ENCODE data around the gene SPATA13.

Gene SPATA13

DNA sequence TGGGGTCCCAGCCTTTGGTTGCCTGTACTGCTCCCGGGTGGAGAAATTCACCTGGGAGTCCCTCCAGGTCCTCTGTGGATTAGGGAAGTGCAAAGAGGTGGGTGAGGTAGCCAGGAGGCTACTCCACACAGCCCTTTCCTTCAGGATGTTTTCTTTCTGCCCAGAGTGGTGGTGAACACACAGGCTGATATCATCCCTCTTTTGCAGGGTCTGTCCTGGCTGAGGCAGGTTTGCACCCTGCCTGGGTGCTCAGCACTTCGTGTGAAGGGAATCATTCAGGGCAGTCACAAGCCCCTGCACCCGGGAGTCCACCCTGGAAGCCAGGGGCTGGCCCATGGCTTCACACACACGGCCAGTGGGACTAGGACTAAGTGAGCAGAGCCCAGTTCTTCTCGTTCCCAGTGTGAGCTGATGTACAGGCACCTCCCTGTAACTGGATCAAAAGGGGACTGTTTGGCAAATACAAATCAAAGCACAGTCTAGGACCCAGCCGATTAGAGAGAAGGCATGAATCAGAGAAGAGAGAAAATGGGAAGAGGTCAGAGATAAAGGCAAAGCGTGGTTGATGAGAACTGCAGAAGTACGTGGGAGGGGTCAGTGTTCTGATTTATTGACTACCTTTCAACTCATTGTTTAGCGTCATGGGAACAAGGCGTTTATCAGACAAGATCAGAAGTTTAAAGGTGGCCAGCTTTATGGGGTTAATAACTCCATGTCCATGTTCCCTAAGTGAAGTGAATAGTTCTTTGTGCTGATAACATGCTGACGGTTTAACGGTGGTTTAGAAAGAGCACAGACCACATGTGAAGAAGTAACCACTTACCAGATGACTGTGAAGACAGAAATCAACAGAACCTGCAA is 30.4 kb upstream of the SPATA13 start:
- ChIA-PET POLR2A (no interaction called here), CTCF (interaction anchor here (1.5 kb wide), 1 partner anchor 20 kb away, joined by 5 read pairs; no protein-coding TSS in a partner anchor)
- no peak for DNase-seq (ENCODE audit: extremely low spot score)
- TF ChIP-seq, protein P1, sequence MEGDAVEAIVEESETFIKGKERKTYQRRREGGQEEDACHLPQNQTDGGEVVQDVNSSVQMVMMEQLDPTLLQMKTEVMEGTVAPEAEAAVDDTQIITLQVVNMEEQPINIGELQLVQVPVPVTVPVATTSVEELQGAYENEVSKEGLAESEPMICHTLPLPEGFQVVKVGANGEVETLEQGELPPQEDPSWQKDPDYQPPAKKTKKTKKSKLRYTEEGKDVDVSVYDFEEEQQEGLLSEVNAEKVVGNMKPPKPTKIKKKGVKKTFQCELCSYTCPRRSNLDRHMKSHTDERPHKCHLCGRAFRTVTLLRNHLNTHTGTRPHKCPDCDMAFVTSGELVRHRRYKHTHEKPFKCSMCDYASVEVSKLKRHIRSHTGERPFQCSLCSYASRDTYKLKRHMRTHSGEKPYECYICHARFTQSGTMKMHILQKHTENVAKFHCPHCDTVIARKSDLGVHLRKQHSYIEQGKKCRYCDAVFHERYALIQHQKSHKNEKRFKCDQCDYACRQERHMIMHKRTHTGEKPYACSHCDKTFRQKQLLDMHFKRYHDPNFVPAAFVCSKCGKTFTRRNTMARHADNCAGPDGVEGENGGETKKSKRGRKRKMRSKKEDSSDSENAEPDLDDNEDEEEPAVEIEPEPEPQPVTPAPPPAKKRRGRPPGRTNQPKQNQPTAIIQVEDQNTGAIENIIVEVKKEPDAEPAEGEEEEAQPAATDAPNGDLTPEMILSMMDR (IDR thresholded peaks at IDR 0.05; ENCODE audit: control extremely low read depth, extremely low read depth, low read depth, missing control alignments) = no peak

DNA sequence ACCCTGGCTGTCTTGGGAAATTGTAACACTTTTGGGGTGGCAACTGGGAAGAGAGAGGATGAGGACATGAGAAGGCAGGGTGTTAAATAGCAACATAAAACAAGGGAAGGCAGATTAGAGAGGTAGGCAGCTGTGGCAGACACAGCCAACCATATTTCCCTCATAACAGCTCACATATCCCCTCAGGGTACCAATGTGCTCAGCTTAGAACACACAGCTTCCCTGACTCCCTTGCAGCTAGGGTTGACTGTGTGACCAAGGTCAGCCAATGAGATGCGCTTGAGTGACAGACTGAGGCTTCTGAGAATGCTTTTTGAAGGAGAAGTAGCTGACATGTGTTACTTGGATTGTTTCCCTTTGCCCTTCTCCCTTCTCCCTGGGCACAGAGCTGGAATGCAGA is 28.8 kb upstream of the SPATA13 start:
- POLR2A ChIA-PET = no interaction called here
- CTCF ChIA-PET = interaction anchor here (1.5 kb wide), 2 partner anchors 18 to 73 kb away, joined by 4 to 5 read pairs; no protein-coding TSS in a partner anchor
- TF ChIP-seq, protein P1 (IDR thresholded peaks at IDR 0.05; ENCODE audit: control extremely low read depth, extremely low read depth, low read depth, missing control alignments) = no peak
- no peak for DNase-seq (ENCODE audit: extremely low spot score)

DNA sequence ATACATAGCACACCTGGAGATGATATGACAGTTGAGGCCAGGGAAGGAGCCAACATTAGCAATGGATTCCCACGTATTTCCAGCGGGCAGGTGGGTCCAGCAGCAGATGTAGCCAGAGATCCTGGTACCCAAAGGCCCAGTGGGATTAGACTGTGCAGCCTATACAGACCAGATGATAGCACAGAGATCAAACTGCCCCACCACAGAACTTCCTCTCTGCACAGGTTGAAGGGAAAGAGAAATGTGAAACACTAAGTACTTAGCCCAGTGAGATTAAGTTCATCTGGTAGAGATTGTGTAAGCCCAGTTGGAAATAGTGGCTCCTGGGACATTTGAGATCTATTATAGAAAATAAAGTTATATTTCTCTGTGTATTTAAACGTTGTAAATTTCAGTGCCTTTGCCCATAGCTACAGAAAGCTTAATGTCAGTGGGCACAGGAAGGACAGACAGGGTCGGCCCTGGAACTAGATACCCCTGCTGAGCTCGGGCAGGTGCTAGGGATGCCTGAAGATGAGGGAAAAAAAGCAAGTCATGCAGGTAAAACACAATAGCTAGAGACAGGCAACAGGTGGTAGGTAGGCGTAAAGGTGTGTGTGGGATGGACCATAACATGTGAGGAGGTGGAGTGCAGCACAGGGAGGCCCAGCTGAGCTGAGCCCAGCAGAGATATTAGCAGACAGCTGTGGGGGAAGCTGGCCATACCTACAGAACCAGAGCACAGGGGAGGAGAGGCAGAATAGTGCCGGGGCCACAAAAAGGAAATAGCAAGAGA is 27.3 kb upstream of the SPATA13 start:
- TF ChIP-seq, protein P1 (IDR thresholded peaks at IDR 0.05; ENCODE audit: control extremely low read depth, extremely low read depth, low read depth, missing control alignments) = no peak
- ChIA-PET CTCF (no interaction called here), POLR2A (no interaction called here)
- no peak for DNase-seq (ENCODE audit: extremely low spot score)

DNA sequence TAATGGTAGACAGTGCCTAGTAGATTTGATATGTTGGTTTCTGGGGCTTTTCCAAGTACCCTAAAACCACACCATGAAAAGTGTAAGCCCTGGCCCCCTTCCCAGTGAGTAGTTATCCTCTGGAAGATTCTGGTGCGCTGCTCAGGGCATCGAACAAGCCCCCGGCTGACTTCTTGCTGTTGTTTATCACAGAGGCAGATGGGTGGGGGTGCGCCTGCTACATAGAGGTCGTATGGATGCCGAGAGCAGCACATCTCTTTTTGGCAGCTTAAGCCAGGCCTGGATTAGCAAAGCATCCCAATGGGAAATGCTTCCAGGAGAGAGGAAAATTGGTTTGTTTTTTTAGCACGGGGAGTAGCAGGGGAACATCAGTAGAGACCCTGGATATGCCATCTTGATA is 26.3 kb upstream of the SPATA13 start:
- TF ChIP-seq, protein P1 (IDR thresholded peaks at IDR 0.05; ENCODE audit: control extremely low read depth, extremely low read depth, low read depth, missing control alignments) = no peak
- ChIA-PET CTCF (interaction anchor here (1.3 kb wide), 1 partner anchor 12 kb away, joined by 4 read pairs; no protein-coding TSS in a partner anchor), POLR2A (no interaction called here)
- DNase-seq (ENCODE audit: extremely low spot score) = no peak

DNA sequence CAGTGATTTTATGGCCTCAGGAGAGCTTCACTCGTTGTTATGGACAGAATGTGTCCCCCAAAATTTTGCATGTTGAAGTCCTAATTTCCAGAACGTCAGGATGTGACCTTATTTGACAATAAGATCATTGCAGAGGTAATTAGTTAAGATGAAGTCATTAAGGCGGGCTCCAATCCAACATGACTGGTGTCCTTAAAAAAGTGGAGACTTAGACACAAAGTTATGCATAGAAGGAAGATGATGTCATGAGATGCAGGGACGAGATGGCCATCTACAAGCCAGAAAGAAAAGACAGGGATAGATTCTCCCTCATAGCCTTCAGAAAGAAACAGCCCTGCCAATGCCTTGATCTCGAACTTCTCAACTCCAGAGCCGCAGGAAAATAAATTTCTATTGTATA is 25.8 kb upstream of the SPATA13 start:
- TF ChIP-seq, protein P1 (IDR thresholded peaks at IDR 0.05; ENCODE audit: control extremely low read depth, extremely low read depth, low read depth, missing control alignments) = no peak
- no peak for DNase-seq (ENCODE audit: extremely low spot score)
- POLR2A ChIA-PET = no interaction called here
- CTCF ChIA-PET = interaction anchor here (1.3 kb wide), 1 partner anchor 11 kb away, joined by 4 read pairs; no protein-coding TSS in a partner anchor

DNA sequence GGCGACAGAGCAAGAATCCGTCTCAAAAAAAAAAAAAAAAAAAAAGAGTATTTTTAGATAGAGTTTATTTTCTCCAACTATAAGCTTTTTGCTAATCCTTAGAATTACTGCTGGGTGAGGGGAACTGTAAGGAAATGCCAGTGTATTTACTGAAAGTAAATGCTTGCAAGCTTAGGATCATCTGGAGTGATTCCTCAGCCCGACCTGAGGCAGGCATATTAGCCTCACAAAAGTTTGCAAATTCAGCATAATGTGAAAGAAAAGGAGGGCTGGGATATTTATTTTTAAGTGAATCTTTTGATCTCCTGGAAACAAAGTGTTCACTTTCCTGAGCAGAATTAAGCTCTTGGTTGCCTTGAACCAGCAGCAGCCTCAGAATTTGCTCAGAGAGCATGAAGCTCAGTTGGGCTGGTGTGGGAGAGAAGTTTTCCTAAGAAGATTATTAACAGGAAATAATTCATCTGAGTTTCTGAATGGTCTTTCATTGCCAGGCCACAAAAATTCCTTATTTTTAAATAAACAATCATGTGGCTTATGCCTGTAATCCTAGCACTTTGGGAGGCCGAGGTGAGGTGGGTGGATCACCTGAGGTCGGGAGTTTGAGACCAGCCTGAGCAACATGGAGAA is 24.7 kb upstream of the SPATA13 start:
- CTCF ChIA-PET = interaction anchor here (0.7 to 0.9 kb wide), 3 partner anchors 13 to 83 kb away, joined by 3 read pairs; no protein-coding TSS in a partner anchor
- DNase-seq (ENCODE audit: extremely low spot score) = no peak
- TF ChIP-seq, protein P1 (IDR thresholded peaks at IDR 0.05; ENCODE audit: control extremely low read depth, extremely low read depth, low read depth, missing control alignments) = no peak

More for the DNA sequence above, 24.7 kb upstream of the SPATA13 start:
- POLR2A ChIA-PET = interaction anchor here (0.6 kb wide), 1 partner anchor 540 kb away, joined by 3 read pairs; no protein-coding TSS in a partner anchor

Data from GM10248 (cell line).